Osteoblast (primary cell): Measurements from ENCODE around the gene DGCR6. TPM values are rescaled to one million over a fixed set of nuclear protein-coding genes. Genes with fewer than 3 reads are reported as not detected.
"Not testable (repeated sequence)": the region's sequence is repeated elsewhere in the genome, so short reads cannot be mapped to it uniquely, and the experiment has no call there.

Experiments
- DNase-seq: peaks from one replicate; pipeline ENCODE4 v3.0.0; 2011; ENCODE audit warnings: low spot score, mixed read lengths; ENCODE audit not compliant: insufficient read length; ENCODE audit errors: missing footprints
- H2AFZ ChIP-seq: 2 replicates; pipeline ENCODE4 v1.6.0; 2011; ENCODE audit warnings: mild to moderate bottlenecking, low read length
- H3K27ac ChIP-seq: 2 replicates; pipeline ENCODE4 v1.5.1; 2011; ENCODE audit warnings: mild to moderate bottlenecking, low read depth, low read length, moderate library complexity
- H3K27me3 ChIP-seq: 2 replicates; pipeline ENCODE4 v1.6.0; 2012; ENCODE audit warnings: mild to moderate bottlenecking, control low read depth, inconsistent platforms, low read length, moderate library complexity; ENCODE audit not compliant: insufficient read depth
- H3K36me3 ChIP-seq: 2 replicates; pipeline ENCODE4 v1.5.1; 2011; ENCODE audit warnings: mild to moderate bottlenecking, low read length, control low read depth, moderate library complexity; ENCODE audit not compliant: insufficient read depth
- H3K4me1 ChIP-seq: 2 replicates; pipeline ENCODE4 v1.5.1; 2011; ENCODE audit warnings: mild to moderate bottlenecking, low read length, control low read depth, moderate library complexity; ENCODE audit not compliant: insufficient read depth
- H3K4me2 ChIP-seq: 2 replicates; pipeline ENCODE4 v1.6.0; 2011; ENCODE audit warnings: mild to moderate bottlenecking, low read length; ENCODE audit not compliant: insufficient read depth
- H3K4me3 ChIP-seq: fragments of 200-600 bp; sonication (generic); 3 replicates; pipeline ENCODE4 v1.5.1; 2012; ENCODE audit warnings: mild to moderate bottlenecking, low read length, inconsistent platforms; ENCODE audit not compliant: insufficient read depth
- H3K79me2 ChIP-seq: 2 replicates; pipeline ENCODE4 v1.6.0; 2012; ENCODE audit warnings: mild to moderate bottlenecking, low read length, control low read depth, inconsistent platforms; ENCODE audit not compliant: insufficient read depth
- H3K9me3 ChIP-seq: 2 replicates; pipeline ENCODE4 v1.5.1; 2011; ENCODE audit warnings: low read depth, low read length, control low read depth
- H4K20me1 ChIP-seq: 2 replicates; pipeline ENCODE4 v1.6.0; 2012; ENCODE audit warnings: mild to moderate bottlenecking, low read length, control low read depth; ENCODE audit not compliant: insufficient read depth
- CTCF ChIP-seq: IDR thresholded peaks from 2 replicates; pipeline ENCODE4 v1.5.1; 2011; ENCODE audit warnings: mild to moderate bottlenecking, low read depth, low read length, moderate library complexity; ENCODE audit errors: extremely low read depth
- total RNA-seq: library from RNA; depleted of rRNA; stranded (reverse); fragments of >200 nt; gene quantifications from 2 replicates; pipeline ENCODE4 v1.2.3, GENCODE V29; 2012

Gene DGCR6
- 0.59 and 1.1 TPM in 2 replicates for total RNA-seq

GRCh38 chr22:18905540-18906409 lies at the start of gene DGCR6:
DGCR6 (plus strand) TSS chr22:18906320; CDS start chr22:18906375, 55 bp downstream.
- Histone ChIP-seq H3K4me2 (no peak within 1 kb of the TSS), H3K4me1 (no peaks in the 10 kb centered on the region), H3K27ac (no peak within 1 kb of the TSS), H3K79me2 (no peaks in the 10 kb centered on the region), H3K36me3 (no peaks in the 10 kb centered on the region), H2AFZ (no peak within 1 kb of the TSS), H3K27me3 (no peaks in the 10 kb centered on the region), H3K9me3 (no peaks in the 10 kb centered on the region), H3K4me3 (no peak within 1 kb of the TSS), H4K20me1 (no peaks in the 10 kb centered on the region)
- DNase-seq = no peak
- TF ChIP-seq CTCF = no peak

GRCh38 chr22:18859314-18859713 lies 46.8 kb upstream of the DGCR6 start:
- DNase-seq, H3K9me3 ChIP-seq, H2AFZ ChIP-seq, H4K20me1 ChIP-seq, H3K79me2 ChIP-seq, H3K27me3 ChIP-seq, H3K4me3 ChIP-seq, H3K4me2 ChIP-seq, H3K4me1 ChIP-seq, H3K27ac ChIP-seq, H3K36me3 ChIP-seq: not testable (repeated sequence)

- not testable (repeated sequence) for H3K27ac ChIP-seq, H3K9me3 ChIP-seq, H3K36me3 ChIP-seq, H3K27me3 ChIP-seq, H3K4me3 ChIP-seq, H3K4me2 ChIP-seq, H3K79me2 ChIP-seq, H3K4me1 ChIP-seq, H4K20me1 ChIP-seq, DNase-seq, H2AFZ ChIP-seq
Measured at GRCh38 chr22:18881260-18881659, 24.9 kb upstream of the DGCR6 start.

- H4K20me1 ChIP-seq, H3K4me1 ChIP-seq, H3K27me3 ChIP-seq, H3K4me2 ChIP-seq, H3K79me2 ChIP-seq, H2AFZ ChIP-seq, H3K36me3 ChIP-seq, H3K4me3 ChIP-seq, H3K9me3 ChIP-seq, DNase-seq, H3K27ac ChIP-seq: not testable (repeated sequence)
Measured at GRCh38 chr22:18884465-18884864, 21.7 kb upstream of the DGCR6 start.

GRCh38 chr22:18888115-18888514 lies 18.0 kb upstream of the DGCR6 start:
- Histone ChIP-seq H3K36me3 (no peaks in the 10 kb centered on the region), H3K79me2 (no peaks in the 10 kb centered on the region), H3K27ac (no peak overlapping the region), H3K4me3 (no peak overlapping the region), H3K27me3 (no peaks in the 10 kb centered on the region), H3K9me3 (no peaks in the 10 kb centered on the region), H3K4me2 (no peak overlapping the region), H3K4me1 (no peaks in the 10 kb centered on the region), H2AFZ (no peak overlapping the region), H4K20me1 (no peaks in the 10 kb centered on the region)
- no peak for TF ChIP-seq CTCF
- no peak for DNase-seq

GRCh38 chr22:18890510-18891192 lies 15.5 kb upstream of the DGCR6 start:
- H3K79me2 ChIP-seq, H4K20me1 ChIP-seq, H2AFZ ChIP-seq, H3K36me3 ChIP-seq, H3K4me2 ChIP-seq, H3K9me3 ChIP-seq, DNase-seq, H3K27me3 ChIP-seq, H3K27ac ChIP-seq, H3K4me1 ChIP-seq, H3K4me3 ChIP-seq: not testable (repeated sequence)

GRCh38 chr22:18893775-18894174 lies 12.3 kb upstream of the DGCR6 start:
- H2AFZ ChIP-seq = not testable (repeated sequence)

More at GRCh38 chr22:18893775-18894174, 12.3 kb upstream of the DGCR6 start:
- H3K27ac ChIP-seq, H3K4me2 ChIP-seq, H3K4me1 ChIP-seq, H3K27me3 ChIP-seq, H3K79me2 ChIP-seq, H3K9me3 ChIP-seq, H3K4me3 ChIP-seq, DNase-seq, H4K20me1 ChIP-seq, H3K36me3 ChIP-seq: not testable (repeated sequence)
